ENCODE measurements around the gene PEDS1. TPM values are rescaled to one million over a fixed set of nuclear protein-coding genes. Genes with fewer than 3 reads are reported as not detected.
"Not testable (repeated sequence)": the region's sequence is repeated elsewhere in the genome, so short reads cannot be mapped to it uniquely, and the experiment has no call there.

The PEDS1 gene
- total RNA-seq, 1 donor from 2014 or later = 27.8 TPM

DNA sequence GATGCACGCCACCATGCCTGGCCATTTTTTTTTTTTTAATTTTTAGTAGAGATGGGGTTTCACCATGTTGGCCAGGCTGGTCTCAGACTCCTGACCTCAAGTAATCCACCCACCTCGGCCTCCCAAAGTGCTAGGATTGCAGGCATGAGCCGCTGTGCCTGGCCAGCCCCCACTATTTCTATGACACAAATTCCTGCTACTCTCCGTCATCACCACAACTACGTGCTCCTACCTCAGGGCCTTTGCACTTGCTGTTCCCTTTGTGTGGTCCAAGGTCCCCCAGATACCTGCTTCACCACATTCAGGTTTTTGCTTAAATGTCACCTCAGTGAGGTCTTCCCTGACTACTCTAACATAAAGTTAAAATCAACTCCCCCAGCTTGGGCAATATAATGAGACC, 31.9 kb upstream of the PEDS1 start:
- H3K27me3 ChIP-seq (ENCODE audit: low read depth) = no peaks in the 10 kb centered on the region
- no peak for ATAC-seq
- intact Hi-C loops (cut with DNase I) = loop anchor here (5.0 kb wide), 1 partner anchor 277 kb away; no protein-coding TSS in a partner anchor
- H3K4me1 ChIP-seq = peaks cover 23% of the 10 kb centered on the region
- TF ChIP-seq, protein P1, sequence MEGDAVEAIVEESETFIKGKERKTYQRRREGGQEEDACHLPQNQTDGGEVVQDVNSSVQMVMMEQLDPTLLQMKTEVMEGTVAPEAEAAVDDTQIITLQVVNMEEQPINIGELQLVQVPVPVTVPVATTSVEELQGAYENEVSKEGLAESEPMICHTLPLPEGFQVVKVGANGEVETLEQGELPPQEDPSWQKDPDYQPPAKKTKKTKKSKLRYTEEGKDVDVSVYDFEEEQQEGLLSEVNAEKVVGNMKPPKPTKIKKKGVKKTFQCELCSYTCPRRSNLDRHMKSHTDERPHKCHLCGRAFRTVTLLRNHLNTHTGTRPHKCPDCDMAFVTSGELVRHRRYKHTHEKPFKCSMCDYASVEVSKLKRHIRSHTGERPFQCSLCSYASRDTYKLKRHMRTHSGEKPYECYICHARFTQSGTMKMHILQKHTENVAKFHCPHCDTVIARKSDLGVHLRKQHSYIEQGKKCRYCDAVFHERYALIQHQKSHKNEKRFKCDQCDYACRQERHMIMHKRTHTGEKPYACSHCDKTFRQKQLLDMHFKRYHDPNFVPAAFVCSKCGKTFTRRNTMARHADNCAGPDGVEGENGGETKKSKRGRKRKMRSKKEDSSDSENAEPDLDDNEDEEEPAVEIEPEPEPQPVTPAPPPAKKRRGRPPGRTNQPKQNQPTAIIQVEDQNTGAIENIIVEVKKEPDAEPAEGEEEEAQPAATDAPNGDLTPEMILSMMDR (IDR thresholded peaks at IDR 0.05) = no peak
- no peak overlapping the region for H3K27ac ChIP-seq
- no peak overlapping the region for H3K4me3 ChIP-seq
- DNase-seq = no peak
- H3K9me3 ChIP-seq = no peaks in the 10 kb centered on the region
- no peaks in the 10 kb centered on the region for H3K36me3 ChIP-seq

- Histone ChIP-seq H3K4me3 (no peak overlapping the region), H3K4me1 (peaks cover 11% of the 10 kb centered on the region), H3K27ac (no peak overlapping the region), H3K9me3 (no peaks in the 10 kb centered on the region), H3K36me3 (no peaks in the 10 kb centered on the region), H3K27me3 (ENCODE audit: low read depth) (no peaks in the 10 kb centered on the region)
- ATAC-seq (no peak), DNase-seq (no peak)
- intact Hi-C loops (cut with DNase I) = no loop called here
- TF ChIP-seq, protein P1 (IDR thresholded peaks at IDR 0.05) = no peak
These were observed 28.8 kb upstream of the PEDS1 start for GRCh38 chr20:50182346-50182745.

- H3K4me3 ChIP-seq = no peak overlapping the region
- ATAC-seq (no peak), DNase-seq (no peak)
- H3K9me3 ChIP-seq = no peaks in the 10 kb centered on the region
- peaks cover 3% of the 10 kb centered on the region for H3K4me1 ChIP-seq
- intact Hi-C loops (cut with DNase I) = no loop called here
- H3K36me3 ChIP-seq = no peaks in the 10 kb centered on the region
- H3K27me3 ChIP-seq (ENCODE audit: low read depth) = no peaks in the 10 kb centered on the region
- TF ChIP-seq, protein P1 (IDR thresholded peaks at IDR 0.05) = no peak
- no peak overlapping the region for H3K27ac ChIP-seq
These were observed 27.8 kb upstream of the PEDS1 start for GRCh38 chr20:50181344-50181743.

DNA sequence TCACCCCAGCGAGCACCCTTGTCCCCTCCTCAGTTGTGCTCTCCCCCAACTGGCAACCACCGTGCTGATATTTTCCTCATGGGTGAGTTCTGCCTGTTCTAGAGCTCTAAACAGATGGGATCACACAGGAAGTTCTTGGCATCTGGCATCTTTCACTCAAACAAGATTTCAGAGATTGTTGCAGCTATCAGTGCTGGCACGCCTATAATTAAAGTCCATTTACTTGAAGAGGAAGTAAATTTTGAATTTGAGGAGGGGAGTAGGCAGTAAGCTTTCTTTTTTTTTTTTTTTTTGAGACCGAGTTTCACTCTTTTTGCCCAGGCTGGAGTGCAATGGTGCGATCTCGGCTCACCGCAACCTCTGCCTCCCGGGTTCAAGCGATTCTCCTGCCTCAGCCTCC, 25.1 kb upstream of the PEDS1 start:
- intact Hi-C loops (cut with DNase I); H3K27me3 ChIP-seq (ENCODE audit: low read depth); H3K27ac ChIP-seq; H3K4me3 ChIP-seq; H3K9me3 ChIP-seq; DNase-seq; H3K36me3 ChIP-seq; H3K4me1 ChIP-seq: not testable (repeated sequence)
- ATAC-seq = peak in 1 of 2 donors; percentile 9

DNA sequence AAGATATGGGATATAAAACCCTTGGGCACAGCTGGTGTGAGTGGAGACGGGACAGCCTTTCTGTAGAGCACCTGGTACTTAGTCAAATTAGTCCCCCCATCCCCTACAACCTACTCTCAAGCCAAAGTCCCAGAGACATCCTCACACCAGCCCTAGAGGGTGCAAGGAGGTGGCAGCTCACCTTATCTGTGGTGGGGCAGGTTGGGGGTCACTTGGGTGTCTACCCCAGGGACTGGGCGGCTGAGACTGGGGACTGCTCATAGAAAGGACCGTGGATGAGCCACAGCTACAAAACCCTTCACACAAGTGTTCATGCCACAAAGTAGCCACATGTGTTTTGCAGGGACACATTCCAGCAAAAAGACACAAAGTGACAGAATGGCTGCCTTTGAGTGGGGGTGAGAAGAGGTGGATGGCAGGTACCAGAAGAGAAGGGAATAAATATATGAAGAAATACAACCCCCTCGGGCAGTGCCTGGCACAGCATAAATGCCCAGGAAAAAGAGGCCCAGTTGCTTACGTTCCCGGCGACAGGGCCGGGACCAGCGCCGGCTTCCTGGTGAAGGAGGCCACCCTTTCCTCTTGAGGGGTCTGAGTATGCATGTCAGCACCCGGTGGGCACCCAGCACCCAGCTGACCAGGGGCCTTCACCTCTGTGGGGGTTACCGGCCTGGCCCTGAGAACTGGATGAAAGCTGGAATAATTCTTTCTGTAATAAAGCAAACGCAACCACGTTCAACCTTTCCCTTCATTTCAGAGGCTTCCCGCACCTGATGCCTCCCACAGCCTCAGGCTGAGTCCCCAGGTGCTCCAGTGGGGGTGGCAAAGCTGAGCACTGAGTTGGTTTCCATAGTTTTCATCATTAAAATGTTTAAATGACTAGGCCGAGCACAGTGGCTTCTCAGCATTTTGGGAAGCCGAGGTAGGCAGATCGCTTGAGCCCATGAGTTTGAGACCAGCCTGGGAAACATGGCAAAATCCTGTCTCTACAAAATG, 22.7 kb upstream of the PEDS1 start:
- ATAC-seq = no peak

More for the DNA sequence above, 22.7 kb upstream of the PEDS1 start:
- Histone ChIP-seq H3K36me3 (no peaks in the 10 kb centered on the region), H3K27me3 (ENCODE audit: low read depth) (no peaks in the 10 kb centered on the region), H3K9me3 (no peaks in the 10 kb centered on the region), H3K4me3 (no peak overlapping the region), H3K27ac (no peak overlapping the region), H3K4me1 (peaks cover 16% of the 10 kb centered on the region)
- TF ChIP-seq, protein P1 (IDR thresholded peaks at IDR 0.05) = no peak
- intact Hi-C loops (cut with DNase I) = no loop called here
- no peak for DNase-seq
